Activated CD8-positive, alpha-beta memory T cell treated with anti-CD3 and anti-CD28 coated beads for 48 hours (primary cell): Measurements from ENCODE around the gene SPATA4.
A peak's percentile ranks its signal among the peaks of the same experiment; 100 is the strongest.
"Not testable (repeated sequence)": the region's sequence is repeated elsewhere in the genome, so short reads cannot be mapped to it uniquely, and the experiment has no call there.

Experiments used
- DNase-seq, 3 experiments: peaks; one replicate each; pipeline ENCODE4 v3.0.0-alpha.2; 2020; ENCODE audit warnings: low read depth in 2 of 3, low spot score in 2 of 3

SPATA4 gene

DNA sequence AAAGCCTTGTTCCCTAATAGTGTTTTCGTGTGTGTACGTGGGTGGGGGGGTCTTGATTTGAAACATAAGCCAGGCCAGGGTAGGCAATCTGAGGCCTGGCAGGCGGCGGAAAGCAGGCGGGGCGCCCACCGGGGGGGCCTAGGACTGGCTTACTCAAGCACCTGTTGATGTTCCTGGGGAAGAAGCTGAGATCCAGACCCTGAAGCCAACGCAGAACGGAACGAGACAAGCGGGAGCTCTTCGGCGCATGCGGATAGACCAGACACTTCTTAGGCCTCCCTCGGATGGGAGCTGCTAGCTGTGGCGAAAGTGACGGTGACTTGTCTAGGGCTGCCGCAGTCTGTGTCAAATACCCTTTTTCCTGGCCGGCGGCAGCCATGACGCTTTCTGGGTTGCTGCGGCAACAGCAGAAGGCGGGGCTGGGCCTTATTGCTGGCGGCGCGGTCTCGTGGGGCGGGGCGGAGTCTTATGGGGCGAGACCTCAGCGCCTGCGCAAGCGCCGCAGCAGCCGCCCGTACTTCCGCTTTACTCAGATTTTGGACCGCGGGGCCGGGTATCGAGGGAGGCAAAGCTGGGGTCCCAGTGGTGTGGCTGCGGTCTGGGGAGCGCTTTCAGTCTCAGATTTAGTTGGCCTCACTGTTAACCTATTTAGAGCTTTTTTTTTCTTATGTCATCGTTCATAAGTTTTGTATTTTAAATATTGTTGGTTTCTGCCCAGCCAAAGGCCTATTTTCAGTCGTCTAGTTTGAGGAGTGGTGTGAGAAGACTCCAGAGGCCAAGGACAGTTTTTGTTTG, at the start of gene SPATA4:
SPATA4 (minus strand) TSS at position 402 of the 795 bp plus-strand sequence; CDS start at position 379, 23 bp downstream.
- peak; percentile 67 to 91 (median 87) for DNase-seq

DNA sequence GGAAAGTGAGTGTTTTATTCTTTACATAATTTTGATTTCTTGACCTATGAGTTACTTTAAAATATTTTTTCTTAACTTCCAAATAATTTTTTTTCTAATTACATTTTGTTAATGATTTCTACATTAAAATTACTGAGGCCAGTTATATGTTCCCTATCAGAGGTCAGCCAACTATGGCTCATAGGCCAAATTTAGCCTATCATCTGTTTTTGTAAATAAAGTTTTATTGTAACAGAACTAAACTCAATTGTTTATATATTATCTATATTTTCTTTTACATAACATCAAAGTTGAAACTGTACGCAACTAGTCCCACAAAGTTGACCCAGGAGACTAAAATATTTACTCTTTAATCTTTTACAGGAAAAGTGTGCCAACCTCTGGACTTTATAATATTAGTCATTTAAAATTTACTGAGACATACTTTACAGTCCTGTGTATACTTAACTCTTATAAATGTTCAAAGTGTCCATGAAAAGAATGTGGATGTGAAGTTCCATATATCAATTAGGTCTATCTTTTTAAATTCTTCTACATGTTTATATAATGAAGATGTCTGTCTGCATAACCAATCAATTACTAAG, 47.5 kb upstream of the SPATA4 start:
- DNase-seq = no peak

DNA sequence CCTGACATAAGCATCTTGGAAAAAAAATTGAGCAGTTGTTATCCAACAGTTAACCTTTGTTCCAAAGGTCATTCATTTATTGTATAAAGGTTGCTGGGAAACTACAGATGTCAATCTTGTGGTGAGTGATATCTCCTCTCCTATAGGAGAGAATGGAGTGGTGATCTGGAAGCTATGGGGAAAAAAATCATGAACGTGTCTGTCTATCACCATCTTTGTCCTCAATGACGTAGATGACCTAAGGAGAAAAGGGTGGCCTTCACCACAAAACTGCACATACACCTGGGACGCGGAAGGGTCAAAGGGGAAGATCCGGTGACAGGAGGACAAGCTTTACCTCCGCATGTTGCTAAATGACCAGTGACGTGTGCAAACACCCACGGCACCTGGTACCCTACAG, 46.3 kb upstream of the SPATA4 start:
- DNase-seq = no peak

DNA sequence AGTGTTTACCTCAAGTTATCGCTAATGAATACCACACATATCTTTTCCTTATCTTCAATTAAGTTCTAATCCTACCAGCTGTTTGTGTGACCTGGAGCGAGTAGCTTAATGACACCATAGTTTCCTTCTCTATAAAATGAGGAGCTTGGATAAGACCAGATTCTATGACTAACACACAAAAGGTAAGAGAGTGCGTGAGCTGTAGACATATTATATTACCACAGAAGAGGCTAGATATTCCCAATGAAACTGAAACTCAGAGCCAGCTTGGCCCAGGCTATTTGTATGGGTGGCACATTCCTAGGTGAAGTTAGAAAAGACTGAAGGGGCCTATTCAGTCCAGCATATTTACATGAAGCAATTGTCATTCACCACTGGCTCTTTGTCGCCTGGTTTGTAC, 43.4 kb upstream of the SPATA4 start:
- DNase-seq = no peak

DNA sequence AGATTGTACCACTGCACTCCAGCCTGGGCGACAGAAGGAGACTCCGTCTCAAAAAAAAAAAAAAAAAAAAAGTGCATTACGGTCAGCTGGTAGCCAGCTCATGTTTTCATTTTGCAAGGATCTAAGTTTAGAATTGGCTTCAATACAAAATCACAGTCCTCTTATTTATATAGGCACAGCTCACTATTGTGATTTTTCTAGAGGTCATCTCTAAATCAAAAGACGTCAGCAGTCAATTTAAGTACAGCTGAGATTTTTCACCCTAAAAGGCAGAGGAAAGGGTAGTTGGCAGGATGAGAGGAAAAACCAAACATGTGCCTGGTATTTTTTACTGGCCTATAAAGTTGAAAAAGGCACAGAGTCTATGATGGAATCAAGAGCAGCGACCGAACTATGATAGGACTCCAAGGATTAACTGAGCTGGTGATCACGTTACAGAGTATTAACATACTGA, 42.8 kb upstream of the SPATA4 start:
- DNase-seq = no peak

DNA sequence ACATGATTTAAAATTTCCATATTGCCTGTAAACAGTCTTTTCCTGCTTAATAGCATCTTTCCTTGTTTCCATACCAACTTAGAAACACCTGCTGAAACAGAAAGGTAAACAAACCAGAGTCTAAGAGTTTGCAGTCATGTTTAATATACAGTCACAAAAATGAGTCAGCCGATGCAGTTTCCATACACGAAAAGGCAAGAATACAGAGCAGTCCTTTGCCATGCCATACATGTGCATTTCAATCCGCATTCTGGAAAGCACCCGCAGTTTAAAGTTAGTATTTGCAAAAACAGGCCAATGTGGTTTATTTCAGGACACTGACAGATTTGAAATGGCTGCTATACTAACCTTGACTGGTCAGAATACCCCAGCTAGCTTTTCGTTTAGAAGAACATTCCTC, 41.6 kb upstream of the SPATA4 start:
- no peak for DNase-seq

DNA sequence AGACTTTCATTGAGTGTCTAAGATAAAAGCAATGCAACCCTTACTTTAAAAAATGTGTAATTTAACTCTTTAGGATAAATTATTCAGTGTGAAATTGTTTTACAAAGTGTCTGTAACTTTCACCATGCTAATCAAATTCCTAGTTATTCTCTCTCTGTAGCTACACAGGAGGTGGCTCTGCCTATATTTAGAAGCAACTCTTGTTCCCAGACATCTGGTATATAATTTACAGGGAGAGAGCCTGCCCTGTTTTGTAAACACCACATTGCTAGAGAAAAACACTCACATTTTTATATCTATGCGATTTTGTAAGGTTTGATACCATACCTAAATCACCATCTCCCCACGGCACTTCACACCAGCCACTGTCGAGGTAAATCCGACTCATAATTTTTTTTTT, 35.5 kb upstream of the SPATA4 start:
- DNase-seq = no peak

DNA sequence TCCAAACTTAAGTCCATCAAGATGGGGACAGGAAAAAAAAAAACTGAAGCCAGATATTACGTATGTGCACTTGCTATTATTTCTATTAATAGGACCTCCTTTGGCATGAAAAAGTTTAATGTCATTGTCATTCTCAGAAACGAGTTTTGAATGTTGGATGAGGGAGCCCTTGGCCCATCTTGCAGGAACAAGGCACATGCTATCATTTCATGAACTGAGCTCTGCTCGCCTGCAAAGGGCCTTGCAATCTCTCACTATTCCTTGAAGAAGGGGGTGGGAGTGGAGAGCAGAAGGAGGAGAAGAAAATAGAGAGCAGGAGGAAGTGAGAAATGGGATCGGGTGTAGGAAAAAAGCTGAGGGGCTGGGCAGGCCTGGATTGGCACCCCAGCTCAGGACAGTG, 34.3 kb upstream of the SPATA4 start:
- DNase-seq = no peak

DNA sequence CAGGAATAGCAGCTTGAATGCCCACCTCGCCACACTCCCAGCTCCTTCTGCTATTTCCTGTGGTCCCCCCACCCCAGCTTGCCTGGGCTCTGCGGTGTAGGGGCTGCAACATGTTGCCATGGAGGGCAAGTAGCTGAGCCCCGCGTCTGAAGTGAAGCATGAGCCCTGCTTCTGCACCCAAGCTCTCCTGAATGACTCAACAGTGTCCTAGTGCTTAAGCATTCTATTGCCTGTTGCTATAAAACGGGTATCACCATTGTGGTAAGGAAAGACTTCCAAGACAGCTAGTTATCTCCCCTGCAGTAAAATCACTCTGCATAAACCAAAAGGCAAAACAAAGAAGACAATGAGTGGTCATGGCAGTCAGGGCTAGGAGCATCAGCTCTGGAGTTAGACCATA, 31.4 kb upstream of the SPATA4 start:
- no peak for DNase-seq

DNA sequence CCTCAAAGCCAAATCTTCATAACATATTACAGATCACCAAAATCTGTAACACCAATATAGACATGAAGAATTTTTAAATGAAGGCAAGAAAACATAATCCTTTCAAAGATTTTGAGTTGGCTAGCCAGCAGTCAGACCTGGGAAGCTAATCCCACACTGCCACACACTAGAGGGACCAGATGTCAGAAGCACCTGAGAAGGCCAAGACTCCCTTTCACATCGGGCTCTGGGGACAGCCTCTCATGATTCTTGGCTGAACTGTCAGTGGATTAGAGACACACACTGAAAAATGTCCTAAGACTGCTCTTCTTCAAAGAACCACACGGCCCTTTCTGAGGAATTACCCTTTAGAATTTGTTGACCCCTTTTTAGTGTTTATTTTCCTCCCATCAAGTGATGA, 28.2 kb upstream of the SPATA4 start:
- DNase-seq = no peak

DNA sequence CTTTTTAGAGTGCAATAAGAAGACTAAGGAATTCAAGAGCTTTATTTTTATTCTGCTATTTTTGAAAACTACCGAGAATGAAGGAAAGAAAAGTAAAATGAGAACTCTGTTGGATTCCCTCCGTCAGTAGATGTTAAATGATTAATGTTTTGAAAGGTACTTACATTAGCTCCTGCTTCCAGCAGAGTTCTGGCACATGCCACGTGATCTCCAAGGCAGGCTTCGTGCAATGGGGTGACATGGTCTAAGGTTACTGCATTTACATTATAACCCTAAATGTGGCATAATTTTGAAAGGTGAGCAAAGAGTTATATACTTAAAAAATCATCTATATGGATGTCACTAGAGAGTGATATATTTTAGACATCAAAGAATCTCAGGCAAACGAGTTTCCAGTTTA, 26.8 kb upstream of the SPATA4 start:
- DNase-seq = no peak

DNA sequence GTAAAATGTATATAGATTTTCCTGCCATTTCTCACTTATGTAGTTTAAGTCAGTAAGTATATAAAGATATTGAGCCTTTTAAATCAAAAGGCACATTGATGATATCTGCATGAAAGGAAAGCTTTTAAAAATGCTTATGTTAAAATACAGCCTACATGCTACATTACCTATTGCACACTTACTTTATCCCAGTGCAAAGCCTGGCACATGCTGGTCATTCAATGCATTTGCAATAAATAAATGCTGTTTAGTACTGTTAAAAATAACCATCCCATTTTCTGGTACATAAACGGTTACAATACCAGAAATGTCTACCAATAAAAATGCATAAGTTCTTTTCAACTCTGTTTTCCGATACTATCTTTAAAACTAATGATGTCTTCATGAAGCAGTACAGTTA, 22.1 kb upstream of the SPATA4 start:
- DNase-seq = no peak

DNA sequence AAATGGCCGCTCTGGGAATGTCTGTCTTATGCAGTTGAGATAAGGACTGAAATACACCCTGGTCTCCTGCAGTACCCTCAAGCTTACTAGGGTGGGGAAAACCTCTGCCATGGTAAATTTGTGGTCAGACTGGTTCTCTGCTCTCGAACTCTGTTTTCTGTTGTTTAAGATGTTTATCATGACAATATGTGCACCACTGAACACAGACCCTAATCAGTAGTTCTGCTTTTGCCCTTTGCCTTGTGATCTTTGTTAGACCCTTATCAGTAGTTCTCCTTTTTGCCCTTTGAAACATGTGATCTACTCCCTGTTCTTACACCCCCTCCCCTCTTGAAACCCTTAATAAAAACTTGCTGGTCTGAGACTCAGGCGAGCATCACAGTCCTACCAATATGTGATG, 17.0 kb upstream of the SPATA4 start:
- DNase-seq = not testable (repeated sequence)

DNA sequence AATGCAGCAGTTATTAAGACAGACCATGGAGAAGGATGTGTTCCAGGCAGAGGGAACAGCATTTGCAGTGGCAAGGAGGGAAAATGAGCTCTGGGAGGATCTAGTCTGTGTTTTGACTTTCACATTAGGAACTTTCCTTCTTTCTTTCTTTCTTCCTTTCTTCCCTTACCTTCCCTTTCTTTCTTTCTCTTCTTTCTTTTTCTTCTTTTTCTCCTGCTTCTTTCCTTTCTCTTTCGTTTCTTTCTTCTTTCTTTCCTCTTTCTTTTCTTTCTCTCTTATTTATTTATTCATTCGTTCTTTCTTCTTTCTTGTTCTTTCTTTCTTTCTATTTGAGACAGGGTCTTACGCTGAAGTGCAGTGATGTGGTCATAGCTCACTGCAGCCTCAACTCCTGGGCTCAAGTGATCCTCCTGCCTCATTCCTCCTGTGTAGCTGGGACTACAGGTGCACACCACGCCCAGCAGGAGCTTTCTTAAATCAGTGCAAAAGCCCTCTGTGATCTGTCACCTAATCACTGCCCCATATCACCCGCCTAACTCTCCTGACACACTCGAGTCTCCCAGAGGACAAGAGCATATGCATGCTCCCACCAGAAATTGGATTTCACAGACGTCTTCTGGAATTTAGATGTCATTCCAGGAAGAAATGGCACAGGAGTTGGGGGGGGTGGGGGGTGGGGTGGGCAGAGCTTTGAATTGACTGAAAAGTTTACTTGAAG, 15.4 kb upstream of the SPATA4 start:
- no peak for DNase-seq

DNA sequence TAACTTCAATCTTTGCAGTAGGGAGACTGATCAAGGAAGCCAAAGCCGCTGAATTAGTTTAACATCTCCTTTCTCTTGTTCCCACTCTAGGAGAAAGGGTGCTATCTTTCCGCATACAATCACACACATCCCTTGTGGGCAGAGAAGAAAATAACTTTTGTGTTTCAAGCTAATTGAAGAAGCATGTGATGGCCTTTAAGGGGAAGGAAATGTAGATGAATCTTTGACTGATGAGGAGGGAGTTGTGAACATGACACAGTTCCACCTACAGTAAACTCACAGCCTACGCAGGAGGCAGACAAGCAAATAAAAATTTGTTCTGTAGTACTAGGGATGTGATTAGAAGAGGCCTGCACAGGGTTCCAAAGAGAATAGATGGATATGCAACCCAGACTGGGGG, 14.7 kb upstream of the SPATA4 start:
- DNase-seq = no peak

DNA sequence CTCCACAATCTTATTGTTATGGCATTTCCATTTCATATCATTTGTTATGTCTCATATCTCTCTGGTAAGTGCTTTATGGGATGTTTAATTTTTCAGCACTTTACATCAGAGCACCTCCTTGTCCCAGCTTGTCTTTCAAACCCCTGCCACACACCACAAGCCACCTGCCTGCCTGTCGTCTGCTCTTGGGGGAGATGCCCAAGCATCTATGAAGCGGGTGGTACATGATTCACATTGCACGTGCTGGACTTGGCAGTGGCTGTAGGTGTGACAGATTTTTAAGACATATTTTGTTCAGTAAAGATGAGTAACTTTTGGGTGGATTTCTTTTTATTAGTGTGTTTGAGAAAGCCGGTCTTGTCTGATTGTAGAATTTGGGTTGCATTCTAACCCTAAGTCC, 14.2 kb upstream of the SPATA4 start:
- DNase-seq = no peak

DNA sequence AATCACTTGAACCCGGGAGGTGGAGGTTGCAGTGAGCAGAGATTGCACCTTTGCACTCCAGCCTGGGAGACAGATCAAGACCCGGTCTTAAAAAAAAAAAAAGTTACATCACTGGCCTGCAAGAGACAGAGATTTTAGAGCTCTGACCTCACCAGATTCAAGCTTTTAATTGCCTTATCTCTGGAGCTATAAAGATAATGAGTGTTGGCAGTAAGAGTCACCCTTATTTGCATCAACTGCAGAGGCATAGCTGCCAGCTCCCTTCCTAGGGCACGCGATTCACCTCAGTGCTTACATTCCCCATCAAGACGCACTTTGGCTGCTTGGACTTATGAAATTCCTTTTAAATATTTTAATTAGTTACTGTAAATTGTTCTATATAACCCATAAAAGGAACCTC, 12.5 kb upstream of the SPATA4 start:
- DNase-seq = no peak

DNA sequence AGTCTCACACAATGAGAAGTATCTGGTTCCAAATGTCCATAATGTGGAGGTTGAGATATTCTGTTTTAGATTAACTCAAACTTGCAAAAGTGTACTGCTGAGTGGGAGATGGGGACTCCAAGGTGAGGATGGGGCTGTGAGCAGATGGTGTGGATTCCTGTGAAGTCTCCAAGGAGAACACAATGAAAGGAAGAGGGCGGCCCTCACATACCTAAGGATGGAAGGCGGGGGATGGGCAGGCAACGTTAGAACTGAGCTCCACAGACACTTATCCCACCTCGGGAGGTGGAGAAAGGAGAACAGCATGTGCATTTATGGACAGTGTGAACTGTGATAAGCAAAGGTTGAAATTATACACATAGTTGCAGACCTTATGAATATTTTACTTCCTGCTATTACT, 9.9 kb upstream of the SPATA4 start:
- DNase-seq = no peak

DNA sequence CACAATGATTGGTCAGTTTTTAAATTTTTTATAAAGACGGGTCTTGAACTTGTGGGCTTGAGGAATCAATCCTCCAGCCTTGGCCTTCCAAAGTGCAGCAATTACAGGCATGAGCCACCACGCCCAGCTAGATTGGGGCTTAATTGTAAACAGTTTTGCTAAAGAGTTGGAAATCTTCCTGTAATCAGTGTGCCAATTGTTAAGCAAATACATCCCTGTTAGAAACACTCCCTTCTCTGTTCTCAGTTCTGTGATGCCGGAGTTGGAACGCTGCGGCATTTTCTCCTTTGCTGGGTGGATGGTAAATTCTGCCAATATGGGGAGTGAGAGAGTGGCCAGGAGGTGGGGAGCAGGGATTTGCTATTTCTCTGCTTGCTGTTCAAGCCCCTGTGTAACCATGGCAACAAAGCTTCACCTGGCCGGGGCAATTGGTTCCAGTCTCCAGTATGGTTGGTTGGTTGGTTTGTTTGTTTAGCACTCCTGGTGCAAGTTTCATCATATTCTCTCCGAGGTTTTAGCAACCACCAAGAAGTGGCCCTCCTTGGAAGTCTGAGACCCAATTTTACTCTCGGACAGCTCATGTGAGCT, 3.0 kb upstream of the SPATA4 start:
- no peak for DNase-seq

DNA sequence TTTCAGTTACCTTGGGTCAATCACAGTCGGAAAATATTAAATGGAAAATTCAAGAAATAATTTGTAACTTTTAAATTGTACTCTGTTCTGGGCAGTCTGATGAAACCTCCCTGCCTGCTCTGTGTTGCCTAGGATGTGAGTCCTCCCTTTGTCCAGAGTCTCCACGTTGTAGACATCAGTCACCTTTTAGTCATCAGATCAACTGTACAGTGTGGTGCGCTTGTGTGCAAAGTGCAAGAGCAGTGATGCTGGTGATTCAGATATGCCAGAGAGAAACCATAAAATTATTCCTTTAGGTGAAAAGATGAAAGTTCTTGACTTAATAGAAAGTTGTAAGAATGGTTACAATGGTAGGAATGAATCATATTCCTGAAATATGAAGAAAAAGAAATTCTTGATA, 1.4 kb downstream of the SPATA4 start:
- no peak for DNase-seq

DNA sequence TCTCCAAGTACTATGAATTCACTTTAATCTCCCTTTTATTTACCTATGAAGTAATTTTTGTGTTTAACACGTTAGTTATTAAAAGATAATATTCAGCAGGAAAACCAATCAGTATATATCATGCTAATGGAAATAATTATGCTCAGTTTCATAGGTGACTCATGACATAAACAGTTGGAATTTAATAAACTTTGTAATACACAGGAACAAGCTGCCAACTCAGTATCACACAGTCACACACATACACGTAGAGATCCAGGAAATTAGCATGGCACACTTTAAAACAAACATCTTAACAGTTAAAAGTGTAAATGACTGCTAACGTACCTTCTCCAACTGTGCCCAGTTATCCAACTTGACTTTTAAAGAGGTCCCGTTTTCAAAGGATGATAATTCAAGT, 2.3 kb downstream of the SPATA4 start:
- no peak for DNase-seq

DNA sequence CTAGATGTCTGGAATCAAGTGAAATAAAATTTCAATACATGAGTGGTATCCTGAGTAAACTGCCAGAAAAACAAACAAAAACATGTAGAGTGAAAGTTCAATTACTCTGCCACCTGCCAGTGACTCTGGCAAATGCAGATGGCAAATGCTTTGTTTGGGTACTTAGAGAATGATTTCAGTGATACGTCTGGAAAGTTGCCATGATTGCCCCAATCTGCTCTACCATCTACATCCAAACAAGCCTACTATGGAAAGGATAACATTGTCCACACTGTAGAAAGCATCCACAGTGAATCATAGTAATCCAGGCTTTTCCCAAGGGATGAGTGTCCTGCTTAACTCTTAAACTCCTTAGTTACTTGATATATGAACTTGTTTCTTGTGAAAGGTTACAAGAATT, 3.4 kb downstream of the SPATA4 start:
- no peak for DNase-seq
